ENCODE data around the gene SIN3A. TPM values are rescaled to one million over a fixed set of nuclear protein-coding genes. Genes with fewer than 3 reads are reported as not detected.
"Not testable (repeated sequence)": the region's sequence is repeated elsewhere in the genome, so short reads cannot be mapped to it uniquely, and the experiment has no call there.

SIN3A gene
- total RNA-seq, 1 experiment from 2014 or later: 21.4 TPM

GRCh38 chr15:75353604-75354003 lies 97.9 kb downstream of the SIN3A start:
- H3K27me3 ChIP-seq: peaks cover 9% of the 10 kb centered on the region
- peaks cover 15% of the 10 kb centered on the region for H3K36me3 ChIP-seq
- no peak for DNase-seq
- no peak overlapping the region for H3K4me3 ChIP-seq
- no peaks in the 10 kb centered on the region for H3K9me3 ChIP-seq

DNA sequence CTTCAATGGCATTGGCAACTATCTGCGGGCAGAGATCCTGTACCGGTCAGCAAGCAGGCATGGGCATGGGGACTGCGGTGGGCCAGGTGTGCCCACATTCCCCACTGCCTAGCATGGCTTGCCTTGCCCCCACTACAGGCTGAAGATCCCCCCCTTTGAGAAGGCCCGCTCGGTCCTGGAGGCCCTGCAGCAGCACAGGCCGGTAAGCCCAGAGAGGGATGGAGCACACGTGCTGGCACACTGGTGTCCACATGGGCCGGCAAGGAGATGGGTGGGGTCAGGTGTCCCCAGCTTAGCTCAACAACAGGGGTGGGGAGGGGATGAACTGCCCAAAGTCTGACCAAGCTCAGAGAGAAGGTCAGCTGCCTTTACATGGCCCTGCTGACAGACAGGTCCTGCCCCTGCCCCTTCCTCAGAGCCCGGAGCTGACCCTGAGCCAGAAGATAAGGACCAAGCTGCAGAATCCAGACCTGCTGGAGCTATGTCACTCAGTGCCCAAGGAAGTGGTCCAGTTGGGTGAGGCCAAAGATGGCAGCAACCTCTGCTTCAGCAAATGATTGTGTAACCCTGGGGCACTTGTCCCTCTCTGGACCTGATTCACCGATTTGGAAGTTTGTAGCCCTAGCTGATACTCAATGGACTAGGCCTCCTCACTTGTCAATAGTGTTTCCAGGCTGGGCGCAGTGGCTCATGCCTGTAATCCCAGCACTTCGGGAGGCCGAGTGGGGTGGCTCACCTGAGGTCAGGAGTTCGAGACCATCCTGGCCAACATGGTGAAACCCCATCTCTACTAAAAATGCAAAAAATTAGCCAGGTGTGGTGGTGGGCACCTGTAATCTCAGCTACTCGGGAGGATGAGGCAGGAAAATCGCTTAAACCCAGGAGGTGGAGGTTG lies 99.1 kb downstream of the SIN3A start:
- Histone ChIP-seq H3K27me3 (peaks cover 21% of the 10 kb centered on the region), H3K4me3 (no peak overlapping the region), H3K36me3 (peaks cover 8% of the 10 kb centered on the region), H3K9me3 (no peaks in the 10 kb centered on the region)
- DNase-seq: no peak

DNA sequence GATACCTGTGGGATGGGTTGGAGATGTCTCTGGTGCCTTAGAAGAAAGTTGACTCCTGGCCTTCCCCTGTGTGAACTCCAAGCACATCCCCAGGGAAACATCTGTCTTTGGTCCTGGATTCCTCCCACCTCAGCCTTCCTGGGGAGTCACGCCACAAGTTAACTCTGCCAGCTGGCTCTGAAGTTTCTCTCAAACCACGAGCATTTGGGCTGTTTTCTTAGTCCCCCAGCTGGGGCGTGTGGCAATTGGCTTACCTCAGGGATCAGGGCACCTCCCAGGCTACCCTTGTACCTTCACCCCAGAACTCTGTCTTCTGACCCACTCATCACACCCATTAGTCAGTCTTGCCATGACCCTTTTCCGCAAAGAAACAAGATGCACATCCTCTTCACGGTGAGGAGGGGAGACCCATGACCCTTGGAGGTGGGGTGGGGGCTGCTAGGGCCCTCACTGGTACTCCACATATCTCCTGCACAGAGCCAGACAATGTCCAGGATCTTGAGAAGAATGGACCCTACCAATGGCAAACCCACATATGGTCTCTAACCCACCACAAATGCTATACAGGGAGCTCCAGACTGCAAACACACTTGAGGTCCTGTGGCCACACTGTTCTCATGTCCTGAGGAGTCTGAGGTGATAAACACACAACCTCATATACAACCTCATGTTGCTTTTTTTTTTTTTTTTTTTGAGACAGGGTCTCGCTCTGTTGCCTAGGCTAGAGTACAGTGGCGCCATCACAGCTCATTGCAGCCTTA lies 100.7 kb downstream of the SIN3A start:
- peaks cover 34% of the 10 kb centered on the region for H3K27me3 ChIP-seq
- H3K9me3 ChIP-seq: no peaks in the 10 kb centered on the region
- no peak for DNase-seq
- H3K36me3 ChIP-seq: no peaks in the 10 kb centered on the region; the same call in 1 of the 2 replicates
- H3K4me3 ChIP-seq: no peak overlapping the region

- Histone ChIP-seq H3K27me3 (peaks cover 34% of the 10 kb centered on the region), H3K4me3 (no peak overlapping the region), H3K9me3 (no peaks in the 10 kb centered on the region), H3K36me3 (no peaks in the 10 kb centered on the region; the same call in 1 of the 2 replicates)
- DNase-seq: no peak
Measured at GRCh38 chr15:75349851-75350588, 101.5 kb downstream of the SIN3A start.

DNA sequence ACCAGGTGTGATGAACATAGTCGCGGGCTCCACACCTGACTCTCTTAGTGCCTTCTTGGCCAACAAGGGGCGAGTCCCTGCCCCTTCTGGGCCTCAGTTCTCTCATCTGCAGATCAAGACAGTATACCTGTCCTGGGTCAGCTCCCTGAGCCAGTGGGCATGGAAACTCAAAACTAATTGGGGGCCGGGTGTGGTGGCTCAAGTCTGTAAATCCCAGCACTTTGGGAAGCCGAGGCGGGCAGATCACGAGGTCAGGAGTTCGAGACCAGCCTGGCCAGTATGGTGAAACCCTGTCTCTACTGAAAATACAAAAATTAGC lies 102.2 kb downstream of the SIN3A start:
- peaks cover 34% of the 10 kb centered on the region for H3K27me3 ChIP-seq
- not testable (repeated sequence) for H3K4me3 ChIP-seq, DNase-seq, H3K36me3 ChIP-seq, H3K9me3 ChIP-seq

DNA sequence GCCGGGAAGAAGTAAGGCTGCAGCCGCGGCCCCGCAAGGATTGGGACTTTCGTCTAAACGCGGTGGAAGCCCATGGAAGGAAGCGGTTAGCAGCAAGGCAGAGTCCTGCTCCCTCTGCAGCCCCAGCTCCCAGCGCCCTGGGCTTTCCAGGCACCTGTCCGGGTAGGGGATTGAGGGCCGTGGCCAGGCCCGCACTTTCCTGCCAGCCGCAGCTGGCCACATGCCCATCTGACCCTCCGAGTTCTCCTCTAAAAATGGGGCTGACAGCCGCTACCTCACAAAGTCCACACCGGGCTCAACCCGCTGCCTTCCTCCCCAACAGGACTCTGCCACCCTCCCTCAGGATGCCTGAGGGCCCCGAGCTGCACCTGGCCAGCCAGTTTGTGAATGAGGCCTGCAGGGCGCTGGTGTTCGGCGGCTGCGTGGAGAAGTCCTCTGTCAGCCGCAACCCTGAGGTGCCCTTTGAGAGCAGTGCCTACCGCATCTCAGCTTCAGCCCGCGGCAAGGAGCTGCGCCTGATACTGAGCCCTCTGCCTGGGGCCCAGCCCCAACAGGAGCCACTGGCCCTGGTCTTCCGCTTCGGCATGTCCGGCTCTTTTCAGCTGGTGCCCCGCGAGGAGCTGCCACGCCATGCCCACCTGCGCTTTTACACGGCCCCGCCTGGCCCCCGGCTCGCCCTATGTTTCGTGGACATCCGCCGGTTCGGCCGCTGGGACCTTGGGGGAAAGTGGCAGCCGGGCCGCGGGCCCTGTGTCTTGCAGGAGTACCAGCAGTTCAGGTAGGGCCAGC lies 102.7 kb downstream of the SIN3A start:
- Histone ChIP-seq H3K36me3 (no peaks in the 10 kb centered on the region; the same call in 1 of the 2 replicates), H3K9me3 (no peaks in the 10 kb centered on the region; the same call in 1 of the 2 replicates), H3K27me3 (peaks cover 34% of the 10 kb centered on the region), H3K4me3 (no peak overlapping the region)
- DNase-seq: no peak

- Histone ChIP-seq H3K4me3 (peak overlapping the region; percentile 24), H3K9me3 (no peaks in the 10 kb centered on the region; the same call in 1 of the 2 replicates), H3K27me3 (peaks cover 34% of the 10 kb centered on the region), H3K36me3 (no peaks in the 10 kb centered on the region; the same call in 1 of the 2 replicates)
- DNase-seq: no peak
Measured at GRCh38 chr15:75348034-75348561, 103.4 kb downstream of the SIN3A start.

GRCh38 chr15:75347222-75348033 lies 104.1 kb downstream of the SIN3A start:
- no peak for DNase-seq
- peak overlapping the region; percentile 24 for H3K4me3 ChIP-seq
- peaks cover 34% of the 10 kb centered on the region for H3K27me3 ChIP-seq
- no peaks in the 10 kb centered on the region; the same call in 1 of the 2 replicates for H3K36me3 ChIP-seq
- no peaks in the 10 kb centered on the region; the same call in 1 of the 2 replicates for H3K9me3 ChIP-seq

GRCh38 chr15:75346796-75347221 lies 104.7 kb downstream of the SIN3A start, which contains the start of gene NEIL1:
Gene NEIL1, plus strand, starts transcription at chr15:75347039. Its CDS starts 1,867 bp downstream, at chr15:75348906.
- DNase-seq: no peak
- H3K4me3 ChIP-seq: peak within 1 kb of the TSS; percentile 24
- H3K27me3 ChIP-seq: peaks cover 34% of the 10 kb centered on the region
- H3K9me3 ChIP-seq: no peaks in the 10 kb centered on the region; the same call in 1 of the 2 replicates
- no peaks in the 10 kb centered on the region for H3K36me3 ChIP-seq

DNA sequence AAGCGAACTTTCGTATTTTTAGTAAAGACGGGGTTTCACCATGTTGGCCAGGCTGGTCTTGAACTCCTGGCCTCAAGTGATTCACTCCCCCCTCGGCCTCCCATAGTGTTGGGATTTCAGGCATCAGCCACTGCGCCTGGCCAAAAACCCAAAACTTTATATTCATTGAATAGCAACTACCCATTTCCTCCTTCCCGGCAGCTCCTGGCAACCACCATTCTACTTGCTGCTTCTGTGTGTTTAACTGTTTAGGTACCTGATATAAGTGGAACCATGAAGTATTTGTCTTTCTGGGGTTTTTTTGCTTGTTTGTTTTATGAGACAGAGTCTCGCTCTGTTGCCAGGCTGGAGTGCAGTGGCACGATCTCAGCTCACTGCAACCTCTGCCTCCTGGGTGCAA lies 107.5 kb downstream of the SIN3A start:
- not testable (repeated sequence) for H3K36me3 ChIP-seq, H3K9me3 ChIP-seq, DNase-seq, H3K4me3 ChIP-seq
- peaks cover 29% of the 10 kb centered on the region for H3K27me3 ChIP-seq

GRCh38 chr15:75342221-75342620 lies 109.3 kb downstream of the SIN3A start:
- H3K4me3 ChIP-seq: no peak overlapping the region
- H3K9me3 ChIP-seq: no peaks in the 10 kb centered on the region; the same call in 1 of the 2 replicates
- H3K27me3 ChIP-seq: peaks cover 11% of the 10 kb centered on the region
- peaks cover 8% of the 10 kb centered on the region; the same call in 1 of the 2 replicates for H3K36me3 ChIP-seq
- DNase-seq: no peak

- DNase-seq: no peak
Measured at GRCh38 chr15:75339531-75340240, 111.8 kb downstream of the SIN3A start.

DNA sequence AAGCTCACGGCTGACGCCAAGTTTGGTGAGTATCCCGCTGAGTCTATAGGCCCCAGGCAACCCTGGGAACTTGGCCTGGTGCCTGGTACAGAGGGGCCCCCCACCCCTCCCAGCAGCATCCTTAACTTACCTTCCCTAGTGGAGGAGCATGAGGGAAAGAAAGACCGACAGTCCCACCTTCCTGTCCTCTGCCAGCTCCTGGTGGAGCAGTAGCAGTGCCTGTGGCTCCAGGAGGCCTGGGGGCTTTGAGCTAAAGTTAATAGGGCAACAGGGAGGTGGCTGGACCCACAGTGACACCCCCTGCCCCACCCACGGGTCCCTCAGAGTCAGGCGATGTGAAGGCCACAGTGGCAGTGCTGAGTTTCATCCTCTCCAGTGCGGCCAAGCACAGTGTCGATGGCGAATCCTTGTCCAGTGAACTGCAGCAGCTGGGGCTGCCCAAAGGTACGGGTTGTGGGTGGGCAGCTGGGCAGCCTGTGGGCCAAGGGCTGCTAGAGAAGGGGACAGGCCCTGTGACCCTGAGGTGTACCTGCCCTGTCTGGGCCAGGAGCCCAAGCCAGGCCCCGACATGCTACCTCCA lies 112.7 kb downstream of the SIN3A start:
- Histone ChIP-seq H3K4me3 (no peak overlapping the region), H3K9me3 (no peaks in the 10 kb centered on the region), H3K27me3 (no peaks in the 10 kb centered on the region), H3K36me3 (peaks cover 8% of the 10 kb centered on the region; the same call in 1 of the 2 replicates)
- DNase-seq: no peak

More at GRCh38 chr15:75339531-75340240, 111.8 kb downstream of the SIN3A start:
- peaks cover 8% of the 10 kb centered on the region; the same call in 1 of the 2 replicates for H3K36me3 ChIP-seq
- H3K4me3 ChIP-seq: no peak overlapping the region
- no peaks in the 10 kb centered on the region; the same call in 1 of the 2 replicates for H3K27me3 ChIP-seq
- H3K9me3 ChIP-seq: no peaks in the 10 kb centered on the region; the same call in 1 of the 2 replicates

Measured in MG63 (cell line).